GM12874 (cell line): Measurements from ENCODE around the gene GKN1.

ENCODE experiments used
- CTCF ChIP-seq: IDR thresholded peaks from 2 replicates; pipeline ENCODE4 v1.5.1; 2011; ENCODE audit warnings: low read depth, mild to moderate bottlenecking, control low read depth, low read length, moderate library complexity; ENCODE audit not compliant: insufficient read depth

GKN1 gene

GRCh38 chr2:69010437-69011194 is 36.2 kb downstream of the GKN1 start:
- TF ChIP-seq CTCF = no peak

DNA sequence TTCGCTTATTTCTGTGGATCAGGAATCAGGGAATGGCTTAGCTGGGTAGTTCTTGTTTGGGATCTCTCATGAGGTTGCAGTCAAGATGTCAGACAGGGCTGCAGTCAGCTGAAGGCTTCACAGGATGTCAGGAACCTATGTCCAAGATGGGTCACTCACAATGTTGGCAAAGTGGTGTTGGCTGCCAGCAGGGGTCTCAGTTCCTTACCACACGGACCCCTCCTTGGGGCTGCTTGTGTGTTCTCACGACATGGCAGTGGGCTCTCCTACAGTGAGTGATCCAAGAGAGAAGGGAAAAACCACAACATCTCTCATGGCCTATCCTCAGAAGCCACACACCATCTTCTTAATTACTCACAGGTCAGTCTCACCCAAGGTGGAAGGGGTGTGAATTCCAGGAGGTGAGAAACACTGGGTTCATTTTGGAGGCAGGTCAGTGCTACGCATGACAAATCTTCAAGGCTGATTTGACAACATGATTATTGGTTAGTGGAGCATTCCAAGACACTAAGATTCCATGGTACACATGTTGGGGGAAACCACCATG is 37.2 kb downstream of the GKN1 start:
- no peak for TF ChIP-seq CTCF

DNA sequence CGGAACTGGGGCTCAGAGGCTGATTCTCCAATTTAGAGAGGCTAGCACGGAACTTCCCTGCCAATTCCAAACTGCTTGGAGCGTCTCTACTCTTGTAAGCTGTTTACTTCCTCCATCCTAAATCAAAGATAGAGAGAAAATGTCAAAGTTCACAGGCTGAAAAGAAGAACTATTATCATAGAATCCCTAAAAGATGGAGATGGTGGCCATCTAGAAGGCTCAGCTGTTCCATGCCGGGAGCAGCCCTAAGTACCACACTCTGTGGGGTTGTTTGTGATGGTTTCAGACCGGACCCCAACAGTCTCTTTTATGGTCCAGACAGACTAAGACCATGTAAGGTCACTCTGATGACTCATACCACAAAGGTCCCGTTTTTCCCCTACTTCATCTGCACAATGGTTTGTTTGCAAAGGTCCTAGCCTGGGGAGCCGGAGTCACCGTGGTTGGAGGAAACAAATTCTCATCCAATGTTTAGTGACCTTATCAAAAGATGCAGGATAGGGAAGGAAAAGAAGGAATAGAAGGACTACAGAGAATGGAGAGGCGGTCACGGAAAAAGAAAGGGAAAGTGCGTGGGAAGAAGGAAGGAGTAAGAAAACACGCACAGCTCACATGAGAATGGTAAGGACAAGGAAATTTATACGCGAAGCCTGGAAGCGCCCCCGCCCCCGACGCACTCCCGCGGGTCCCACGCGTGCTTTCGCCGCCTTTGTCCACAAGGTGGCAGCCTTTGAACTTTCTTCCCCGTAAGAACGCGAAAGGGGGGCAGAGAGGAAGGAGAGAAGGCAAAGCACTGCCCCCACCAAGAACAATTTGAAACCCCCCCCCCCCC is 38.1 kb downstream of the GKN1 start:
- TF ChIP-seq CTCF = peak; percentile 63

- no peak for TF ChIP-seq CTCF
Measured at GRCh38 chr2:69013142-69013839, 38.9 kb downstream of the GKN1 start, which contains the start of gene ANTXR1. Gene ANTXR1, plus strand, starts transcription at chr2:69013179. Its CDS starts 321 bp downstream, at chr2:69013500.

GRCh38 chr2:69013840-69014821 is 39.7 kb downstream of the GKN1 start:
- no peak for TF ChIP-seq CTCF

GRCh38 chr2:69017080-69017479 is 42.6 kb downstream of the GKN1 start:
- TF ChIP-seq CTCF = no peak
